Daoy (cell line): ENCODE measurements around the gene BEND7. TPM values are rescaled to one million over a fixed set of nuclear protein-coding genes. Genes with fewer than 3 reads are reported as not detected.
"Not testable (repeated sequence)": the region's sequence is repeated elsewhere in the genome, so short reads cannot be mapped to it uniquely, and the experiment has no call there.

Experiments
- DNase-seq: peaks from one replicate; pipeline ENCODE4 v3.0.0-alpha.2; 2015; ENCODE audit warnings: low read depth
- total RNA-seq: library from RNA; depleted of rRNA; stranded (reverse); fragments of >200 nt; shearing (Covaris generic); gene quantifications from 2 replicates; pipeline ENCODE4 v1.2.3, GENCODE V29; 2014

Gene BEND7
- total RNA-seq, 1 experiment from 2014 or later: 9.9 TPM

DNA sequence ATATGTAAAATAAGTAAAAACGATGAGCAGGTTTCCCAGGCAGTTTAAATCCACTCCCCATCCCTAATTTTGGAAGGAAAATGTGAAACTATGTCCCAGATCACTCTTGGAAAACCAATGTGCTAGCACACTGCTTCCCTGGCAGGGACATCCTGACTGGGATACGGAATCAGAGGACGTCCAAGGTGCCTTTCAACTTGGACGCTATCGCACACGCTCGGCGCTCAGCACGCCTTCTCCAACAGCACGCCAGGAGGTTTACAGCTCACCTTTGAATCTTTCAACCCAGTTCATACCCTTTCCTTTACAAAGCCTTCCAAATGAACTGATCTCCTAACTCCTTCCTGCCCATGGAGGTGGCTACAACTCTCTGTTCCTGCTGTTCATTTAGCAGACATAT is 47.1 kb downstream of the BEND7 start:
- DNase-seq: no peak

DNA sequence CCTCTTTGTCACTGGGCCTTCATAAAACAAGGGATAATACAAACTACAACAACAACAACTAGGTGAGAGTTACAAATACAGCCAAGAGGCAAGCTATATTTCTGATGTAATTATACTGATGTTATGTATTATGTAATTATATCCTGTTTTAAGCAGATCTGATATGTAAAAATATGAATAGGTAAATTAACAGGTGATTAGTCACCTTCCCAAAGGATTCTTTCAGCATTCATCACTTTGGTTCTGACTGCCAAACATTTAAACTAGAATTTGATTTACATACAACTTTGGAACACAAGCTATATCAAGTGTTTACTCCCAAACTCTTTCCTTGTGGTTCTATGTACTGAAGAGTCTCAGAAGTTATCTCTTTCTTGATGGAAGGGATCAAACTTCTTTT is 53.7 kb downstream of the BEND7 start:
- no peak for DNase-seq

DNA sequence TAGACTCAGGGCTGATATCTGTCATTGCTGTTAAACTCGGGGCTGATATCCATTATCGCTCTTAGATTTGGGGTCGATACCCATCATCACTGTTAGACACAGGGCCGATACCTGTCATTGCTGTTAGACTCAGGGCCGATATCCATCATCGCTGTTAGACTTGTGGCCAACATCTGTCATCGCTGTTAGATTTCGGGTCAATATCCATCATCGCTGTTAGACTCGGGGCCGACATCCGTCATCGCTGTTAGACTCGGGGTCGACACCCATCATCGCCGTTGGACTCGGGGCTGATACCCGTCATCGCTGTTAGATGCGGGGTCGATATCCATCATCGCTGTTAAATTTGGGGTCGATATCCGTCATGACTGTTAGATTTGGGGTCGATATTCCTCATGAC is 54.8 kb downstream of the BEND7 start:
- no peak for DNase-seq

DNA sequence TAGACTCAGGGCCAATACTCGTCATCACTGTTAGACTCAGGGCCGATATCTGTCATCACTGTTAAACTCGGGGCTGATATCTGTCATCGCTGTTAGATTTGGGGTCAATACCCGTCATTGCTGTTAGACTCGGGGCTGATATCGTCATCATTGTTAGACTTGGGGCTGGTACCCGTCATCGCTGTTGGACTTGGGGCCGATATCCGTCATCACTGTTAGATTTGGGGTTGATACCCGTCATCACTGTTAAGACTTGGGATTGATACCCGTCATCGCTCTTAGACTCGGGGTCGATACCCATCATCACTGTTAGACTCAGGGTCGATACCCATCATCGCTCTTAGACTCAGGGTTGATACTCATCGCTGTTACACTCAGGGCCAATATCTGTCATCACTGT is 56.5 kb downstream of the BEND7 start:
- DNase-seq: no peak

DNA sequence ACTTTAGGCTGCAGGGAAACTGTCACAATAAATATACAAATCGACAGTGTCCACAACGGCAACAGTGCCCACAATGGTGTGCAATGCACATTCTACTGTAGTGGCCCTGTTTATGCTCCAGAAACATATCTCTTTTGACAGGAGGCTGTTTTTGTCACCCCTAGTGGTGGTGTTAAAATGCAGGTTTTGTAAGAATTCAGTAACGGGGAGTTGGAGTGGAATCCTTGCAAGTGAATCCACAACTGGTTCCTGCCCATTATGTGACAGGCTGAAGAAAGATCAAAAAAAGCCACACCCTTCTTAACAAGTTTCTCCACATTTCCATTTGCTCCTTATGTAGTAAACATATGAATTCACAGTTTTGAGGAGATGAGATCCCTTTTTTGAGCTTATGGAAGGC is 58.5 kb downstream of the BEND7 start:
- no peak for DNase-seq

DNA sequence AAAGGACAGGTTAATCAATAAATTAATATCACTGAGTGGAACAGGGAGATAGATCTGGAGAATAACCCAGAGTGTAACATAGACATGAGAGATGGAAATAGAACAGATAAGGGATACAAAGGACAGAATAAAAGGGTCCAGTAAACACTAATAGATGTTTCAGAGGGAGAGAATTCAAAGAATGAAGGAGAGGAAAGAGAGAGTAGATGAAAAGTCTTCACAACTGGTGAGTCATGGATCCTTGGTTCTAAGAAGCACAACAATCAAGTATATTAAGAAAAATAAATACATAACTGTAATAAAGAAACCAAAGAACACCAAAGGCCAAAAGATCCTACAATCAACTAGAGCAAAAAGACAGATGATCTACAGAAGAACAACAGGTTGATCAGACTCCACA is 66.3 kb downstream of the BEND7 start:
- no peak for DNase-seq

DNA sequence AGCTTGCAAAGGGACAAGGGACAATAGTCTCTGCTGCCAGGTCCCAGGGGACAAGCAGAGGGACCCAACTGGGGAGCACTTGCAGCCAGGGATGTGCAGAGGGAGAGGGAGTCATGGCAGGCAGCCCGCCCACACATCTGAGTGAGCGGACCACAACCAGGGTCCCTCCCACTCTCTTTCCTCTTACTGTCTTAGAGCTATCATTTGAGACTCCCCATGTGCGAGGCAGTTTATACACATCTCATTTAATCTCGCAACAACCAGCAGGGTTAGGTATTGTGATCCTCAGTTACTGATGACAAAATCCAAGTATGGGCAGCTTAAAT is 70.2 kb downstream of the BEND7 start:
- DNase-seq: no peak

DNA sequence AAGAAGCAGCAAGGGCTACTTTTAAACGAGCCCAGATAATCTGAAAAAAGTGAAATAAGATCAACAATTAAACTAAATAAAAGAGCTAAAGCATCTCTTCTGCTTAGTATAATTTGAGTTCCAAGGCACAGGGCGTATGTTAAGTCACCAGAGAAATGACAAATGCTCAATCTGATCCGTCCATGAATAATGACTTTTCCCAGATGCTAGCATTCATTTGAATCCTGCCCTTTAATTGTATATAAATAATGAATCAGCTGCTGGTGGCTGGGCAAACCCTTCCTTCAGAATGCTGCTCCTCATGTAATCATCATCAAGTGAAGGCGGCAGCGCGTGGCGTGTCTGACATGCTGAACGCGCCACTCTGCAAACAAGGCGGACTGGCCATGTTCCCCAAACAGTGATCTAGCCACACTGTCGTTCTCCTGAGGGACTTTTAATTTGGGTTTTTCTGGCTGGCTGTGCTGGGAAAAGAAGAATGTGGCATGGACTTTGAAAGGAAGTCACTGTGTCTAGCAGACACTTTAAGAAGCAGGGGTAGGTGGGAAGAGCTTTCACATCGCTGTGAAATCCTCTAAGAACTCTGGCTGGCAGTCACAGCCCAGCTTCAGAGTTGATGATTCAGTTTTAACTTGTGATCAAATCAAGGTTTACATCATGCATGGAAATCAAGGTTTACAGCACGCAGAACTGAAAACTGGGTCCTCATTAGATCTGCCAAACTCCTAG is 70.7 kb downstream of the BEND7 start:
- no peak for DNase-seq

DNA sequence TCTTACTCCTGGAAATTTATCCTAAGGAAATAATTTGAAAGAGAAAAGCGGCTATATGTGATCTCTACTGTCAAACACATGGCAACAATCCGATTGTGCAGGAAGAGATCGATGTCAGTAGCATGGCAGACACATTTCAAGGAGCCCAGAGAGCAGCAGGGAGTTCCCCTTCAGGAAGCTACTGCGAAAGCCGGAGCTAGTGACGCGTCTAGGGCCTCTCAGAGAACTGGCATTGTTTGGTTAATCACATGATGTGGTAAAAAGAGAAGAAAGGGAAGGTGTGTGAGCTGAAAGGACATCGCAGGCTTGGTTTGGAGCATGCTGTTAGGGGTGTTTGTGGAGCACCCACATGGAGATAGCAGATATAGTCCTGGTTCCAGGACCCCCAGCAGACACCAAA is 74.9 kb downstream of the BEND7 start:
- no peak for DNase-seq

DNA sequence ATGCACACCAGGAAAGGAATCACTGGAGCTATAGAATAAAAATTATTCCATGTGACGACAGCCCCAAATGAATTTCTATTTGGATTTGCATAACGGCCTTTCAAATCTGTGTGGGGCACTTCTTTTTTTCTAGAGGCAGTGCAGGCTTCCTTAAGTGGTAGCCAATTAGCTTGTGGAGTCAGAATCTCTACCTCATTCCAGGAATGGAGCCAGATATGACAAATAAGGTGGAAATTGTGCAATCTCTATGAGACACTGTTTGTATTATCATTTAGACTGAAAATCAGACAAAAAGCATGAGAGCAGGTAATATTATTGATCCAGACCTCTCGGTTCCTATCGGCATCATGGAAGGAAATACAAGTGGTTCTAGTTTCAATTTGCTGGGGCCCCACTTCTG is 78.7 kb downstream of the BEND7 start:
- DNase-seq: peak; percentile 53

DNA sequence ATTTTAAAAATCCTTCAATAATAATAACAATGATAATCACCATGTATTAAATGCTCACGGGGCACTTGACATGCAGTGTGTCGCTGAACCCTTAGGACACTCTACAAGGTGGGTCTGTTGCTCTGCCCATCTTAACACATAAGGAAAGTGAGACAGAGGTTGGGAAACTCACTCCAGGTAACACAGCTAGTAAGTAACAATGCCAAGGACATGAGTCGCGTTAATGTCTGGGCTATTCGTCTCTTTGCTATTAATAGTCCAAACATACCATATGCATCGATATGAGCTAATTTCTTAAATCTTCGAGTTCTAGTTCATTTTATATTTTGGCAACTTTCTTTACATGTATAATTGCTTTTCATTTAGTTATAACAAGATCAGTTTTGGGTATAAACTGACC is 79.5 kb downstream of the BEND7 start:
- DNase-seq: no peak

DNA sequence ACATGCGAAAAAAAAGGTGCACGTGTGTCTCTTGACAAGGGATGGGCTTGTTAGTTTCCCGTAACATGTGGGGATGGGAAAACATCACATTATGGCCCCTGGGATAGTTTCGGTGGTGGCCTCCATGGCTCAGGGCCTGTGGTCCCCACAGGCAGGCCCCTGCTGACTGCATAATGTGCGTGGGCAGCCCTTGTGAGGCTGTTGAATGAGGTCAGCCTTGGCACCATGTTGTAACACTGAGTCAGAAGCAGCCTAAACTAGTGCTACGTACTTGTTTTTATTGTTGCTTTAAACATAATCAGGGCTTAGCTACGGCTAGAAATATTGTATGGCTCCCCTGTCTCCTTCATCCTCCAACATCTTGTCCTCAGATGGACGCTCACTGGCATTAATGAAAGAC is 80.6 kb downstream of the BEND7 start:
- DNase-seq: peak; percentile 48

DNA sequence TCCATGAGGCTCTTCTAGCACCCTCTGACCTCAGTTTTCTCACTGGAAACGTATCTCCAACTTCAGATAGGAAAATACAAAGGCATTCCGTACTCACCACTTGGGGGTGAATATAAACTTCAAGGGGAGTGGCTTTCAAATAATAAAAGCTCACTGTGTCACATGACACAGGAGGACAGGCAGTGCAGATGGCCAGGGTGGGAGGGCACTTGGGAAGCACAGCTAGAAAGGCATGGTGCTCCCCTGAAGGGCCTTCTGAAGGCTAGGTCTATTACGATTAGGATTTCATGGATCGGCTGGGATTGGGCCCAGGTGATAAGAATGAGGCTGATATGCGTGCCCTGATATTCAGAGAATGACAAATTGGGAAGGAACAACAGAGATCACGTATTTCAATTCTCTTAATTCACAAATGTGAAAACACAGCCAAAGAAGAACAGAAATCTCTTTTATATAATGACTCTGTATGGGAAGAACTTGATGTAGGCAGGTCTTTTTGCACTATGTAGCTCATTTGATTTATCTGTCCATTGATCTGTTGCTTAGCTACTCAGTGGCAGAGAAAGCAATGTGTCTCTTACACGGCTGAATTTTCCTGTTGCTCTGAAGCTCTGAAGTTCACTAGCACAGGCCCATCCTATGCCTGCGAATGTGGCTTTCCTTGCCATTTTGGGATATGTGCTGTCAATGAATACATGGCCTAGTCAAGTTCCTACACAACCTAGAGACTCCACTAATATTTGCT is 83.0 kb downstream of the BEND7 start:
- DNase-seq: no peak

DNA sequence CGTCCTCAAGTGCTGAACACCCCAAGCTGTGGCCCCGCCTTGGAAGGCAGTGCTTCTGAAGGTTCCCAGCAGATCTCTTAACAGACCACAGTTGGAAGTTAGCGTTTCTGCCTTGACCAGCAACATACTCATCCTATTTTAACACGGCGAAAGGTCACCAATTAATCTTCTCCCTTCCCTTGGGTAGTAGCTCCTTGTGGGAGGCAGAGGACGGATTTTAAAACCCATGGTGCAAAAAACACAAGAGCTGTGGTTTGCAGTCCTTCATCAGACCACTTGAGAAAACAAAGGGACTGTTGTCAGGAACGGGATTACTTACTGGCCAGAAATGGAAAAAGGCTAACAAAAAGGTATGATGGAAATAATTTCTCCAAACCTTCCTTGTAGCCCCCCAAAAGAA is 87.3 kb downstream of the BEND7 start:
- no peak for DNase-seq

DNA sequence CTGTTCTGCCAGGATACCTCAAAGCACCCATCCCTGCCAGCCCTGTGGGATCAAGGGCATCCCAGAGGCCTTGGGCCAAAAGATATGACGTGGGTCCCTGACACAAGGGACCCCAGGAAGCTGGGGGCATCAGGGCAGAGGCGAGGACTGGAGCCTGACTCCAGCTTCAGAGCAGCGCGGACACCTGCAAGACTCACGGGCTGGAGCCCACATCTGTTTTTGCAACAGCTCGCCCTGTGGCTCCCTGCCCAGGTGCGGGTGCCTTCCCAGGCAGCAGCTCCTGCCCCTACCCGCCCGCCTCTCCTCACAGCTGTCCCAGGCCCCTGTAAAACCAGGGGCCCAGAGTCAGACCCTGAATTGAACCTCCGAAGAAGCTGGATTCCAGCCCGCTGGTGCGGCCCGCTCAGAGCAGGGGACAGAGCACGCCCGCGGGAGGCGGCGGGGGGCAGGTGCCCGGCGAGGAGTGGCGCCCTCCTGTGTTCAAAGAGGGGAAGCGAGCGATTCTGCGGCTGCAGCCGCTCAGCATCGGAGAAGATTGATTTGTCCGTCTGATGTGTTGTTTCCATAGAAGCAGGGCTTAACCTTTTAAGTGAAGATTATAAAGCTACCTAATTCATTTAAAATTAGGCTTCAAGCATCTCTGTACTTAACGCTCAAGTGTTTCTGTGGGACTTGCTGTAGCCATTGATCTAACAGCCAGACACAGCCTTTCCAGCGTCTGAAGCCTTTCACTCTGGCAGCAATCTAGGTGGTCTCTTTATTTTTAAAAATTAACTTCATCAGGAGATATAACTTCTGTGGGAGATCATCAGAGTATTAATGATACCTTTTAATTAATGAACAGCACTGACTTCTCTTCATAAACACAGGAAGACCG is 88.4 kb downstream of the BEND7 start:
- DNase-seq: peak; percentile 51

DNA sequence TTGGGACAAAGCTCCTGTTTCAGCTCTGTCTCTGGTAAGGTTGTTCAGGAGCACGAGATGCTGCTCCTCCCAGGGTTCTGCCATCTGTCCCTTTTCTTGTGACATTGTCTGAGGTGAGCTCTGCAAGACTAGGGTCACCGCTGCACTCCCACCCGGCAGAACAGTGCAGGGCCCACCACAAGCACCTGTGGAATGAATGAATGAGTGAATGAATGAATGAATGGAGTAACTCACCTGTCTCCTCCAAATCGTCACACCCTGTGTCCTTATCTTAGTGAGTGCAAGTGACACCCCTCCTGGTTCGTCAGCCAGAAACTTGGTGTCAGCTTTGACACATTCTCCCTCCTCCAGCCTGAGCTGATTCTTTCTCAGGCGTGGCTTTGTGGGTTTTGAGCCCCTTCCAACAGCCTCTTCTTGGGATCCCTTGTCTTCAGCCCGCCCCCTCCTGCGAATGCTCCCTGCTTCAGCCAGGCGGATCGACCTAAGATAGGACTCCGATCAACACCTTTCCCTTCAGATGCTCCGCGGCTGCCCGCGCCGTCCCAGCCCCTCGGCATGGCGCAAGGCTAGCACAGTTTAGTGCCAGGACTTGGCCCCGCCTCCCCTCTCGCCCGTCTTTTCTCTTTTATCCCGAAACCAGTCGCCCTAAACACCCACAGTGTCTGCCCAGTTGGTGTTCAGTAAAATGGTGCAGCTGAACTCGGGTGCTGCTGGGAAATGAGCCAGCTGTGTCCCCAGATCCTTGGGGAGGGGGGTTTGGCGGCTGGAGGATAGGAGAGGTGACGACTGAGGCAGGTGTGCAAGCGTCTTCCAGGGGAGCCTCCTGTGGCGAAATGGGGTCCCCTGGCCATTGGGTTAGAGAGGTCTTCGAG is 89.3 kb downstream of the BEND7 start:
- DNase-seq: no peak

DNA sequence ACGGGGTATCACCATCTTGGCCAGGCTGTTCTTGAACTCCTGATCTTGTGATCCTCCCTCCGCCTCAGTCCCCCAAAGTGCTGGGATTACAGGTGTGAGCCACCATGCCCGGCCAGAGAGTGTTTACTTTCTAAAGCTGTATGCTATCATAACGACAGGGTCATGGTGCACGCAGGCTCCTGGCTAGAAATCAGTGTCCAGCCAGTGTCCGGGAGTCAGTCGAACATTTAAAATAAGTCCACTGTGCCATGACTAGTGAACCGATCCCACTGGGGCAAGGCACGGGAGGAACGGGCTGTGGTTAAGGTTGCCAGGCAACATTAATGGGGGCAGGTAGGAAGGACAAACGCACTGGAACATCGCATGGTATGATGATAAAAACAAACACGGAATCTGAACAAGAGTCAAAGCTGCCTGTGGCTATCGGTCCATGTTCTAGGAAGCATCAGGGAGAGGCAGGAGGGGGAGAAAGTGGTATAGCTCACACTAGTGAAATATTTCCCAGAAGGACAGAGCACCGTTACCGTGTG is 91.7 kb downstream of the BEND7 start:
- DNase-seq: no peak

DNA sequence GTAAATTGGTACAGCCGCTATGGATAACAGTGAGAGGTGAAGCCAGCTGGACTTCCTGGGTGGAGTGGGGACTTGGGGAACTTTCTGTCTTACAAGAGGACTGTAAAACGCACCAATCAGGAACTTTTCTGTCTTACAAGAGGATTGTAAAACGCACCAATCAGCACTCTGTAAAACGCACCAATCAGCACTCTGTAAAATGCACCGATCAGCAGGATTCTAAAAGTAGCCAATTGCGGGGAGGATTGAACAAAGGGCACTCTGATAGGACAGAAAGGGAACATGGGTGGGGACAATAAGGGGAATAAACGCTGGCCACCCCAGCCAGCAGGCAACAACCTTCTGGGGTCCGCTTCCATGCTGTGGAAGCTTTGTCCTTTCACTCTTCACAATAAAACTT is 100.9 kb downstream of the BEND7 start:
- DNase-seq: not testable (repeated sequence)

DNA sequence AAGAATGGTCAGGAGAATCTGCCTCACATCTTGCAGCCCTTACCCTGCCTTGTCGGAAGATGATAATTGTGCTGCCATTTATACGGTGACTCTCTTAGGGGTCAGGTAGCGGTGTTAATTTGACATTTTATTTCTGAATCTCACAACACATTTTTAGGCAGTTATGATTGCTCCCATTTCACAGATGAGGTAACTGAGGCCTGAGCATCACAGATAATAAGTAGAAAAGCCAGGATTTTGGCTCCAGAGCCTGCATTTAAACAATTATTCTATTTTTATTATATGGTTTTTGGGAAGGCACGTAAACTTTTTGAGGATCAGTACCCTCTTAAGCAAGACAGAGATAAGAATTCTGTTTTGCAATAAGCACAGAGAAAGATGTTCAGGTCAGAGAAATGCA is 103.4 kb downstream of the BEND7 start:
- no peak for DNase-seq

DNA sequence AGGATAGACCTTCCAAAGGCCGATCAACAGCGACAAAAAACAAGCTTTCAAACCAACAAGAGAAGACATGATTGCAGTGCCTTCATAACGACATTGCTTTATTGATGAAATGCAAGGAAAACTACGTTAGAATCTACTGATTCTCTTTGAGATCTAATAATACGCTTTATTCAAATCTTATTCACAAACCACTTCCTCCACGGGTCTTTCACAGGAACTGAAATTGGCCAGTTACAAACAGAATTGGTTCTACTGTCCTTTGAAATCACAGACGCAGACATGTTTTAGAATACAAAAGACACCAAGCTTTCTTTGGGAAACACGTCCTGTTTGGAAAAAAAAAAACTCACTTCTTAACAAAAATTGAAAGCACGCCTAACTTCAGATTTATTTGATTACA is 106.0 kb downstream of the BEND7 start:
- DNase-seq: no peak

DNA sequence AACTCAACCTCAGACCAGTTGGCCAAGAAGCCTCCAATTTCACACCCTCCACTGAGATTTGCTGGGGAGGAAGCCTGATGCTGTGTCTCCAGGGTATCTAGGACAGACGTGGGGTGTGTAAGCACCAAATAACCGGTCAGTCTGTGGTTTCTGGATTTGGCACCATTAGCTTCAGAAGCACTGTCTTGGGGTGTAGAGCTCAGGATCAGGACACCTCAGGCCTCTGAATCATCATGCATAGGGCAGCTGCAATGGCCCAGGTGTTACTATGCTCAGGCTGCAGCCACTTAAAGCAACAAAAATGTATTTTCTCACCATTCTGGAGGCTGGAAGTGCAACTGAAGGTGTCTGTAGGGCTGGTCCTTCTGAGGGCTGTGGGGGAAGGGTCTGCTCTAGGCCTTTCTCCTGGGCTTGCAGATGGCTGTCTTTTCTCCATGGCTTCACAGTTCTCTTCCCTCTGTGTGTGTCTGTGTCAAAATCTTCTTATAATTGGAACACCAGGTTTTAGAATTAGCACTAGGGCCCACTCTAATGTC is 107.4 kb downstream of the BEND7 start:
- DNase-seq: no peak
